Calu3 (cell line): ENCODE data around the gene OPCML. TPM values are rescaled to one million over a fixed set of nuclear protein-coding genes. Genes with fewer than 3 reads are reported as not detected.

Experiments used
- BruUV-seq: library from RNA; stranded (reverse); fragments of 400-500 nt; replicated peaks from 2 replicates; lab custom pipeline; 2021; lab: Mats Ljungman, UMichigan
- CTCF ChIA-PET: fragments of 300-600 bp; sonication (Branson Sonifier 250); formaldehyde crosslinking; loops from one replicate; lab custom pipeline; 2022; ENCODE audit warnings: antibody characterized with exemption; lab: Charles Lee
- DNase-seq: peaks from one replicate; pipeline ENCODE4 v3.0.0; 2022
- H3K27ac Mint-ChIP-seq: one replicate; pipeline ENCODE4 v1.8.0; 2022; ENCODE audit warnings: mixed read lengths; ENCODE audit not compliant: unreplicated experiment
- H3K27me3 Mint-ChIP-seq: one replicate; pipeline ENCODE4 v1.8.0; 2022; ENCODE audit warnings: mixed read lengths; ENCODE audit not compliant: unreplicated experiment
- H3K36me3 Mint-ChIP-seq: one replicate; pipeline ENCODE4 v1.8.0; 2022; ENCODE audit warnings: mild to moderate bottlenecking, moderate library complexity, mixed read lengths; ENCODE audit not compliant: insufficient read depth, unreplicated experiment
- H3K4me1 Mint-ChIP-seq: one replicate; pipeline ENCODE4 v1.8.0; 2022; ENCODE audit warnings: mild to moderate bottlenecking, low read depth, mixed read lengths; ENCODE audit not compliant: unreplicated experiment
- H3K4me3 Mint-ChIP-seq: one replicate; pipeline ENCODE4 v1.8.0; 2022; ENCODE audit warnings: mild to moderate bottlenecking, low read depth, moderate library complexity, mixed read lengths; ENCODE audit not compliant: unreplicated experiment
- H3K9me3 Mint-ChIP-seq: one replicate; pipeline ENCODE4 v1.8.0; 2022; ENCODE audit warnings: low read depth, mixed read lengths; ENCODE audit not compliant: unreplicated experiment
- CTCF ChIP-seq: fragments of 200-600 bp; IDR thresholded peaks from one replicate; pipeline ENCODE4 v1.8.0; 2022; ENCODE audit warnings: antibody characterized with exemption; ENCODE audit not compliant: unreplicated experiment
- intact Hi-C: fragments of 100-400 bp; cut with micrococcal nuclease; formaldehyde crosslinking; loops from one replicate; pipeline ENCODE4 v1.10.0; 2022; ENCODE audit not compliant: unreplicated experiment
- total RNA-seq: library from RNA; stranded (reverse); gene quantifications from 2 replicates; pipeline ENCODE4 v1.2.3, GENCODE V29; 2022

The OPCML gene
- total RNA-seq, 1 experiment from 2014 or later, result not detected

GRCh38 chr11:132969892-132970291, 562.4 kb downstream of the OPCML start:
- TF ChIP-seq CTCF, result no peak
- DNase-seq, result no peak
- Mint-ChIP-seq H3K27ac (no peak overlapping the region), H3K36me3 (no peaks in the 10 kb centered on the region), H3K4me3 (no peak overlapping the region), H3K9me3 (peaks cover 18% of the 10 kb centered on the region), H3K27me3 (no peaks in the 10 kb centered on the region), H3K4me1 (no peaks in the 10 kb centered on the region)
- CTCF ChIA-PET, result interaction anchor here (0.6 kb wide), 1 partner anchor 1983 kb away, joined by 3 read pairs; no protein-coding TSS in a partner anchor
- intact Hi-C loops, result no loop called here
- BruUV-seq, result no TSS peak

GRCh38 chr11:132962041-132962440, 570.3 kb downstream of the OPCML start:
- H3K27ac Mint-ChIP-seq, result no peak overlapping the region
- peaks cover 7% of the 10 kb centered on the region for H3K9me3 Mint-ChIP-seq
- no peak overlapping the region for H3K4me3 Mint-ChIP-seq
- H3K27me3 Mint-ChIP-seq, result no peaks in the 10 kb centered on the region
- no peak for DNase-seq
- no peak for TF ChIP-seq CTCF
- BruUV-seq, result no TSS peak
- H3K4me1 Mint-ChIP-seq, result no peaks in the 10 kb centered on the region
- H3K36me3 Mint-ChIP-seq, result no peaks in the 10 kb centered on the region
- intact Hi-C loops, result no loop called here
- CTCF ChIA-PET, result no interaction called here

- CTCF ChIA-PET, result no interaction called here
- Mint-ChIP-seq H3K27me3 (no peaks in the 10 kb centered on the region), H3K27ac (no peak overlapping the region), H3K36me3 (no peaks in the 10 kb centered on the region), H3K4me3 (no peak overlapping the region), H3K4me1 (no peaks in the 10 kb centered on the region), H3K9me3 (peaks cover 6% of the 10 kb centered on the region)
- no TSS peak for BruUV-seq
- intact Hi-C loops, result no loop called here
- TF ChIP-seq CTCF, result no peak
- no peak for DNase-seq
These were observed 570.8 kb downstream of the OPCML start for GRCh38 chr11:132961453-132961852.

GRCh38 chr11:132960273-132961078, 571.8 kb downstream of the OPCML start:
- CTCF ChIA-PET, result no interaction called here
- Mint-ChIP-seq H3K27me3 (no peaks in the 10 kb centered on the region), H3K9me3 (peaks cover 6% of the 10 kb centered on the region), H3K27ac (no peak overlapping the region), H3K36me3 (no peaks in the 10 kb centered on the region), H3K4me3 (no peak overlapping the region), H3K4me1 (no peaks in the 10 kb centered on the region)
- intact Hi-C loops, result no loop called here
- DNase-seq, result no peak
- no TSS peak for BruUV-seq
- TF ChIP-seq CTCF, result no peak
